GM21360 (cell line): ENCODE measurements around the gene ZNF141.
"Not testable (repeated sequence)": the region's sequence is repeated elsewhere in the genome, so short reads cannot be mapped to it uniquely, and the experiment has no call there.

Experiments used
- ATAC-seq: cut with Tn5 transposase; IDR thresholded peaks from one replicate; pipeline ENCODE4 v1.9.1; 2021; ENCODE audit warnings: mild to moderate bottlenecking, moderate library complexity; ENCODE audit not compliant: unreplicated experiment

Gene ZNF141

GRCh38 chr4:384311-385010, 46.8 kb downstream of the ZNF141 start:
- ATAC-seq = no peak

DNA sequence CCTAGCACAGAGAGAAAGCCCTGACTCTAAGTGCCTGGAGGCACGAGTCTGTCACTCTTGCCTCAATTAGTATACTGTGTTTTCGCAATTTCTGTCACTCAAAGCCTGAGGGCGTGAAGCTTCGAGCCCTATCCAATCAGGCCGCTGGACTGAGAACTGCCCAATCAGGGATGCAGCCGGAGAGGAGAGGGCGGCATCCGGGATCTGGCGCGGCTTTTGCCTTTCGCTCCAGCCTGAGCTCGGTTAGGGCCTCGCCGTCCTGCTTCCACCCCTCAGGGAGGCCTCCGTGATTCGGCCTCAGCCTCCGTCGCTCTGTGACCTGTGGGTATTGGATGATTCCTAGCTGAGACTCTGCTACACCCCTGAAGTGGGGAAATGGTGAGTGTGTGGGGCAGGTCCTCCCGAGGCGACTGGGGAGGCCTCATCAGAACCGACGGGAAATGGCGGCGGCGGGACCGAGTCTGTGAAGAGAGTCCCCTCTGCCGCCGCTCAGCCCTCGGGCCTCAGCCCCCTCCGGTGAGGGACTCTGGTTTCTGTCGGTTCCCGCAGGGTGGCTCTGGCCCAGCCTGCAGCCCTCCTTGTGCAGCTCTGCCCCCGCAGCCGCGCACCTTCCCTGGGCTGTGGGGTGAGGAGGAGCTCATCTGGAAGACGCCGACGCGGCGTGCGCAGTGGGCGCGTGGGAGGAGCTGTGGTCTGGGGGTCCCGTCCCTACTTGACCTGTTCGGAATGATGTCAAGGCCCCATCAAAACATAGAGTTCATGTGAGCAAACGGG, 48.5 kb downstream of the ZNF141 start:
- no peak for ATAC-seq

DNA sequence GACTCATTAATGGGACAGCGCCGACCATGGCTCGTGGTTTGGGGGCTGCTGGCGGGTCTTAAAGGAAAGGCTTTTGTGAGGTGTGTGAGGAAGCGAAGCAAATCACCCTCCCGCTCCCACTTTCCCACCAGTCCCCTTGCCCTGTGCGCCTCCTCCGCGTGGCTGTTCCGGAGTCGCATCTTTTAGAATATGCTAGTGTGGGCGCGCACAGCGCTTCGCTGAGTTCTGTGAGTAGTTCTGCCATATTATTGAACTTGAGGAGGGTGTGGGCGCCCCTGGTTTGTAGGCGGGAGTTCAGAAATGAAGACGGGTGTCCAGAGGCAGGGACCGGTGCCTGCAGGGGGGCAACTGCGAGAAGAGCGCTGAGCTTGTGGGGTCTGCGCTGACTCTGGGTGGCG, 49.1 kb downstream of the ZNF141 start:
- ATAC-seq = no peak

DNA sequence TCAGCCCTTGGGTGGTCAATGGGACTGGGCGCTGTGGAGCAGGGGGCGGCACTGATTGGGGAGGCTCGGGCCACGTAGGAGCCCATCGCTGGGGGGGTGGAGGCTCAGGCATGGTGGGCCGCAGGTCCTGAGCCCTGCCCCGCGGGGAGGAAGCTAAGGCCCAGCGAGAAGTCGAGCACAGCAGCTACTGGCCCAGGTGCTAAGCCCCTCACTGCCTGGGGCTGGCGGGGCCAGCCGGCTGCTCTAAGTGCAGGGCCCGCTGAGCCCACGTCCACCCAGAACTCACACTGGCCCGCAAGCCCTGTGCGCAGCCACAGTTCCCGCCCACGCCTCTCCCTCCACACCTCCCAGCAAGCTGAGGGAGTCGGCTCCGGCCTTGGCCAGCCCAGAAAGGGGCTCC, 66.4 kb downstream of the ZNF141 start:
- ATAC-seq = no peak

DNA sequence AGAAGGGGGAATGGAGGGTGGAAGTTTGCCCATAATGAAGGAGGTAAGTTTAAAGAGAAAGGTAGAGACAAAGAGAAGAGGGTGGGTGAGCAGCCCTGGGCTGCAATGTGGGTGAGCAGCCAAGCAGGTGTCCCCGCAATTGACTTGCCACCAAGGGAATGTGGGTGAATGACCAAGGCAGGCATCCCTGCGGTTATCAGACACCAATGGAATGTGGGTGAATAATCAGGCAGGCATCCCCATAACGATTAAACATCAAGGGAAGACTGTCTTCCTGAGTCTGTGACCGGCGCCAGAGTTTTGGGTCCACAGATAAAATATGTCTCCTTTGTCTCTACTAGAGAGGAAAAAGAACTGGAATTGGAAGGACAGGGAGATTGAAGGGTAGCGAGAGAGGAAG, 70.7 kb downstream of the ZNF141 start:
- not testable (repeated sequence) for ATAC-seq

- no peak for ATAC-seq
These were observed 85.0 kb downstream of the ZNF141 start for GRCh38 chr4:422587-422986.
